Neural progenitor cell (in vitro differentiated cells): ENCODE results near the gene SRRM2. TPM values are rescaled to one million over a fixed set of nuclear protein-coding genes. Genes with fewer than 3 reads are reported as not detected.
A peak's percentile ranks its signal among the peaks of the same experiment; 100 is the strongest.

Experiments used
- DNase-seq: peaks from one replicate; pipeline ENCODE4 v3.0.0-alpha.2; 2016; ENCODE audit warnings: low spot score
- H2AFZ ChIP-seq: fragments of 200-600 bp; sonication (generic); replicated peaks from 2 replicates; pipeline ENCODE4 v1.6.1; 2016; ENCODE audit warnings: antibody characterized with exemption
- H3F3A ChIP-seq: fragments of 200-600 bp; sonication (generic); 2 replicates; pipeline ENCODE4 v1.6.1; 2016; ENCODE audit warnings: antibody characterized with exemption, low read depth
- H3K27ac ChIP-seq: fragments of 200-600 bp; sonication (generic); 2 replicates; pipeline ENCODE4 v1.5.1; 2016; ENCODE audit warnings: mild to moderate bottlenecking
- H3K27me3 ChIP-seq: fragments of 200-600 bp; sonication (generic); 2 replicates; pipeline ENCODE4 v1.6.1; 2016; ENCODE audit warnings: mild to moderate bottlenecking, moderate library complexity
- H3K36me3 ChIP-seq: fragments of 200-600 bp; sonication (generic); 2 replicates; pipeline ENCODE4 v1.5.1; 2016
- H3K4me1 ChIP-seq: fragments of 200-600 bp; sonication (generic); 2 replicates; pipeline ENCODE4 v1.6.1; 2016; ENCODE audit warnings: mixed run types
- H3K4me2 ChIP-seq: fragments of 200-600 bp; sonication (generic); 2 replicates; pipeline ENCODE4 v1.6.1; 2016
- H3K4me3 ChIP-seq: fragments of 200-600 bp; sonication (generic); 2 replicates; pipeline ENCODE4 v1.5.1; 2016
- H3K79me2 ChIP-seq: fragments of 200-600 bp; sonication (generic); 2 replicates; pipeline ENCODE4 v1.6.1; 2016; ENCODE audit warnings: low read depth
- H3K9ac ChIP-seq: fragments of 200-600 bp; sonication (generic); 2 replicates; pipeline ENCODE4 v1.6.1; 2016
- H3K9me3 ChIP-seq: fragments of 200-600 bp; sonication (generic); 2 replicates; pipeline ENCODE4 v1.5.1; 2016; ENCODE audit warnings: low read depth
- H4K20me1 ChIP-seq: fragments of 200-600 bp; sonication (generic); 2 replicates; pipeline ENCODE4 v1.6.1; 2016; ENCODE audit warnings: low read depth
- H3K27ac Mint-ChIP-seq: 3 replicates; pipeline ENCODE4 v1.8.0; 2021; ENCODE audit warnings: mixed read lengths
- H3K27me3 Mint-ChIP-seq: 2 replicates; pipeline ENCODE4 v1.8.0; 2022; ENCODE audit warnings: low read depth, mild to moderate bottlenecking, inconsistent platforms, moderate library complexity, mixed read lengths; ENCODE audit not compliant: insufficient read depth
- H3K36me3 Mint-ChIP-seq: 3 replicates; pipeline ENCODE4 v1.8.0; 2021; ENCODE audit warnings: mixed read lengths
- H3K4me1 Mint-ChIP-seq: 3 replicates; pipeline ENCODE4 v1.8.0; 2021; ENCODE audit warnings: mixed read lengths
- H3K4me3 Mint-ChIP-seq: 3 replicates; pipeline ENCODE4 v1.8.0; 2021; ENCODE audit warnings: mild to moderate bottlenecking, moderate library complexity, mixed read lengths
- H3K9me3 Mint-ChIP-seq: 3 replicates; pipeline ENCODE4 v1.8.0; 2020; ENCODE audit warnings: mixed read lengths
- CTCF ChIP-seq: fragments of 200-600 bp; sonication (generic); IDR thresholded peaks from 2 replicates; pipeline ENCODE4 v1.5.1; 2017; ENCODE audit warnings: antibody characterized with exemption, mild to moderate bottlenecking
- EZH2 ChIP-seq: fragments of 200-600 bp; sonication (generic); IDR thresholded peaks from 2 replicates; pipeline ENCODE4 v1.6.1; 2017; ENCODE audit warnings: antibody characterized with exemption, mild to moderate bottlenecking, moderate library complexity
- EZH2phosphoT487 ChIP-seq: fragments of 200-600 bp; sonication (generic); IDR thresholded peaks from 2 replicates; pipeline ENCODE4 v1.6.1; 2017; ENCODE audit warnings: antibody characterized with exemption
- total RNA-seq: library from RNA; depleted of rRNA; stranded (reverse); fragments of >200 nt; gene quantifications from 2 replicates; pipeline ENCODE4 v1.2.3, GENCODE V29; 2015; ENCODE audit warnings: low replicate concordance

Gene SRRM2
- total RNA-seq, 1 donor from 2014 or later: 82.3 TPM

- peaks cover 15% of the 10 kb centered on the region for H3K4me1 ChIP-seq
- no peaks in the 10 kb centered on the region for H4K20me1 ChIP-seq
- H3K4me1 Mint-ChIP-seq: peaks cover 15% of the 10 kb centered on the region
- no peaks in the 10 kb centered on the region for H3K27me3 Mint-ChIP-seq
- peaks cover 19% of the 10 kb centered on the region for H3F3A ChIP-seq
- peaks cover 3% of the 10 kb centered on the region for H3K79me2 ChIP-seq
- H3K9ac ChIP-seq: no peak overlapping the region
- no peak overlapping the region for H3K4me2 ChIP-seq
- H3K36me3 ChIP-seq: no peaks in the 10 kb centered on the region
- no peaks in the 10 kb centered on the region for H3K9me3 ChIP-seq
- no peak overlapping the region for H3K4me3 Mint-ChIP-seq
- no peaks in the 10 kb centered on the region for H3K36me3 Mint-ChIP-seq
- no peak overlapping the region for H3K27ac ChIP-seq
- no peak overlapping the region for H3K4me3 ChIP-seq
- H3K27ac Mint-ChIP-seq: peak overlapping the region; percentile 53
- H3K9me3 Mint-ChIP-seq: no peaks in the 10 kb centered on the region
- no peak for TF ChIP-seq EZH2phosphoT487
- no peak for TF ChIP-seq EZH2
- TF ChIP-seq CTCF: no peak
- no peak overlapping the region for H2AFZ ChIP-seq
- no peaks in the 10 kb centered on the region for H3K27me3 ChIP-seq
- DNase-seq: no peak
Measured at GRCh38 chr16:2783581-2784357, 31.3 kb downstream of the SRRM2 start.

DNA sequence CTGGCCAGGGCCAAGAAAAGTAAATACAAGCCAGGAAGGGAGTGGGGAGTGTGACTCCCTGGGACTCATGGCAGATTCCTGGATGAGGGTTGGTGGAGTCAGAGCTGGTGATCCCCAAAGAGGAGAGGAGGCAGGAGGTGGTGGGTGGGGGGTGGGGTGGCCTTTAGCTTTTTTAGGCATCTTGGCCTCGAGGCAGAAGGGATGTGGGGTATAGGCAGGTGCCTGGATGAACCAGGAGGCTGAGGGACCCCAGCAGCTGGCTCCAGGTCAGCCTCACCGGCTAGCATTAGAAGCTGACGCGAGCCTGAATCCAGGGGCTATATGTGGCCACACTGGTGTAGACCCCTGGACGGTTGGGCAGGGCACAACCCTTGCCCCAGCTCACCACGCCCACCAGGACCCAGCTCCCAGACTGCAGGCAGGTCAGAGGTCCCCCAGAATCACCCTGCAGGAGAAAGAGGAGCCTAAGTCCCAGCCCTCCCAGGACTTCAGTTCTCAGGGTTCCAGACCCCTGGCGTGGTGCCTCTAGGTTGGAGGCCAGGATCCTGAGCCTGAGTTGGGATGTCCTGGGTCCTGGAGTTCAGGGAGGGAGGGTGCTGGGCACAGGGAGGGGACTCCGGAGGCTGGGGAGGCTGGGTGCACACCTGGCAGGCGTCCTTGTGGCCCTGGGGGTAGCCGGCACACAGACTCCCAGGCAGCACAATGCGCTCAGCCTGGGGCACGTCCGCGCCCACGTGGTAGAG, 32.1 kb downstream of the SRRM2 start:
- H3K9ac ChIP-seq: no peak overlapping the region
- Mint-ChIP-seq H3K9me3 (no peaks in the 10 kb centered on the region), H3K27me3 (no peaks in the 10 kb centered on the region), H3K27ac (peak overlapping the region; percentile 53), H3K4me1 (peaks cover 16% of the 10 kb centered on the region), H3K36me3 (no peaks in the 10 kb centered on the region), H3K4me3 (no peak overlapping the region)
- peaks cover 14% of the 10 kb centered on the region for H3F3A ChIP-seq
- no peaks in the 10 kb centered on the region for H3K9me3 ChIP-seq
- no peaks in the 10 kb centered on the region for H3K79me2 ChIP-seq
- H3K4me1 ChIP-seq: peaks cover 18% of the 10 kb centered on the region
- no peaks in the 10 kb centered on the region for H4K20me1 ChIP-seq
- H3K36me3 ChIP-seq: no peaks in the 10 kb centered on the region
- no peak overlapping the region for H3K27ac ChIP-seq
- TF ChIP-seq EZH2 (no peak), CTCF (no peak), EZH2phosphoT487 (no peak)
- no peak overlapping the region for H2AFZ ChIP-seq
- no peak for DNase-seq
- no peak overlapping the region for H3K4me3 ChIP-seq
- H3K4me2 ChIP-seq: no peak overlapping the region
- H3K27me3 ChIP-seq: no peaks in the 10 kb centered on the region

DNA sequence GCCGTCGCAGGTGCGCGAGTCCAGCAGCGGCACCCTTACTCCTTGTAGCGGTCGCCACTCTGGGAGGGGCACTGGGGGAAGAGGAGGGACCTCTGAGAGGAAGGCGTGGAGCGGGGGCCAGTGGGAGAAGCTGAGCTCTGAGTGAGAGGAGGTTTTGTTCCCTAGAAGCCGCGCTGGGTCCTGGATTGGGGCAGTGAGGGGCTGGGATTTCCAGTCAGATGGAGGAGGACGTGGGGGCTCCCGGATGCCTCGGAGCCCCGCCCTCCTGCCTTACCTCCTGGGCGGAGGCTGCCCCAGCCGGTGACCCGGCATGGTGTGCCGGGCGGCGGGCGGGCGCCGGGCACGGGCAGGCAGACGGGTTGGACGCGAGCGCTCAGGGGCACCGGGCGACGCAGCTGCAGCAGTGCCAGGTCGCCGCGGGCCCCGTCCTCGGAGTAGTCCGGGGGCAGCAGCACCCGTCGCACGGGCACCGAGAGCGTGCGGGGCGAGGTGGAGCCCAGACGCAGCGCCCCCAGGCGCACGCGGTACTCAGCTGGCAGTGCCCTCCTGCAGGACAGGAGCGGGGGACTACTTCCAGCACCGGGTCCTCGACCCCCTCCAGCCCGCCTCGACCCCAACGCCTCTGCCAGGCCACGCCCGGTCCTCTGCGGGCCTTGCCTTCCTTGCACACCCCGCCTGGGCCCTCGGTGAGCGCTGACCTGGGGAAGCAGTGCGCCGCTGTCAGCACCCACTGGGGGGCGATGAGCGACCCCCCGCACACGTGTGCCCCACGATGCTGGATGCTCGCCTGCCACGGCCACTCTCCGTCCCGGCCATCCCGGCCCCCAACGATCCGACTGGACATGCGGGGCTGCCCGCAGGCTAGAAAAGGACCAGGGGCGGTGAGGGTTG, 32.9 kb downstream of the SRRM2 start:
- H3K4me2 ChIP-seq: no peak overlapping the region
- H3K4me3 Mint-ChIP-seq: no peak overlapping the region

More for the DNA sequence above, 32.9 kb downstream of the SRRM2 start:
- Mint-ChIP-seq H3K36me3 (no peaks in the 10 kb centered on the region), H3K4me1 (peaks cover 19% of the 10 kb centered on the region), H3K27ac (no peak overlapping the region), H3K9me3 (no peaks in the 10 kb centered on the region), H3K27me3 (no peaks in the 10 kb centered on the region)
- Histone ChIP-seq H3K9ac (no peak overlapping the region), H3K79me2 (no peaks in the 10 kb centered on the region), H3K9me3 (no peaks in the 10 kb centered on the region), H3K27ac (no peak overlapping the region), H2AFZ (no peak overlapping the region), H3K4me3 (no peak overlapping the region), H4K20me1 (no peaks in the 10 kb centered on the region), H3K4me1 (peaks cover 15% of the 10 kb centered on the region), H3K36me3 (no peaks in the 10 kb centered on the region), H3F3A (peaks cover 11% of the 10 kb centered on the region), H3K27me3 (no peaks in the 10 kb centered on the region)
- TF ChIP-seq CTCF (peak; percentile 13), EZH2 (no peak), EZH2phosphoT487 (no peak)
- no peak for DNase-seq
